Measurements from ENCODE around the gene TATDN2.

DNA sequence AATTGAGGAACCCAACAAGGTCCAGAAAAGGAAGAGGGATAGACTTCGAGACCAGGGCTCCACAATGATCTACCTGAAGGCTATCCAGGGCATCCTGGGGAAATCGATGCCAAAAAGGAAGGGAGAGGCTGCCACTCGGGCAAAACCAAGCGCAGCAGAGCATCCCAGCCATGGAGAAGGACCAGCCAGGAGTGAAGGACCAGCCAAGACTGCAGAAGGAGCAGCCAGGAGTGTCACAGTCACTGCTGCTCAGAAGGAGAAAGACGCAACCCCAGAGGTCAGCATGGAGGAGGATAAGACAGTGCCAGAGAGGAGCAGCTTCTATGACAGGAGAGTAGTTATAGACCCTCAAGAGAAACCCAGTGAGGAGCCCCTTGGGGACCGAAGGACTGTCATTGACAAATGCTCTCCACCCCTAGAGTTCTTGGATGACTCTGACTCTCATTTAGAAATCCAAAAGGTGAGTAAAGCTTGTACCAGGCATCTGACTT lies 12.0 kb downstream of the TATDN2 start:
- TF ChIP-seq, protein P1, sequence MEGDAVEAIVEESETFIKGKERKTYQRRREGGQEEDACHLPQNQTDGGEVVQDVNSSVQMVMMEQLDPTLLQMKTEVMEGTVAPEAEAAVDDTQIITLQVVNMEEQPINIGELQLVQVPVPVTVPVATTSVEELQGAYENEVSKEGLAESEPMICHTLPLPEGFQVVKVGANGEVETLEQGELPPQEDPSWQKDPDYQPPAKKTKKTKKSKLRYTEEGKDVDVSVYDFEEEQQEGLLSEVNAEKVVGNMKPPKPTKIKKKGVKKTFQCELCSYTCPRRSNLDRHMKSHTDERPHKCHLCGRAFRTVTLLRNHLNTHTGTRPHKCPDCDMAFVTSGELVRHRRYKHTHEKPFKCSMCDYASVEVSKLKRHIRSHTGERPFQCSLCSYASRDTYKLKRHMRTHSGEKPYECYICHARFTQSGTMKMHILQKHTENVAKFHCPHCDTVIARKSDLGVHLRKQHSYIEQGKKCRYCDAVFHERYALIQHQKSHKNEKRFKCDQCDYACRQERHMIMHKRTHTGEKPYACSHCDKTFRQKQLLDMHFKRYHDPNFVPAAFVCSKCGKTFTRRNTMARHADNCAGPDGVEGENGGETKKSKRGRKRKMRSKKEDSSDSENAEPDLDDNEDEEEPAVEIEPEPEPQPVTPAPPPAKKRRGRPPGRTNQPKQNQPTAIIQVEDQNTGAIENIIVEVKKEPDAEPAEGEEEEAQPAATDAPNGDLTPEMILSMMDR (conservative IDR thresholded peaks at IDR 0.05; ENCODE audit: low read depth, low read length): no peak
- TF ChIP-seq EZH2 (IDR thresholded peaks at IDR 0.05; ENCODE audit: low read length, unreplicated experiment) (no peak), EZH2phosphoT487 (IDR thresholded peaks at IDR 0.05; ENCODE audit: borderline replicate concordance, low read length) (no peak)

Measured in PC-3 (cell line).